ENCODE results near the gene CS. TPM values are rescaled to one million over a fixed set of nuclear protein-coding genes. Genes with fewer than 3 reads are reported as not detected.

CS gene
- total RNA-seq, 1 donor from 2014 or later, result 302 TPM

GRCh38 chr12:56315249-56315621 is 15.1 kb upstream of the CS start:
- peaks cover 24% of the 10 kb centered on the region for H3K4me1 Mint-ChIP-seq
- H3K4me3 Mint-ChIP-seq, result peak overlapping the region; percentile 100
- no peak for TF ChIP-seq CTCF (conservative IDR thresholded peaks at IDR 0.05)
- peak overlapping the region; percentile 100 for H3K27ac Mint-ChIP-seq (ENCODE audit: unreplicated experiment)
- H3K36me3 Mint-ChIP-seq (ENCODE audit: low read depth), result peaks cover 7% of the 10 kb centered on the region
- H3K27me3 Mint-ChIP-seq (ENCODE audit: low read depth), result peaks cover 3% of the 10 kb centered on the region
- no peaks in the 10 kb centered on the region for H3K9me3 Mint-ChIP-seq
- peak; percentile 47 for DNase-seq (ENCODE audit: low read depth, low spot score)

GRCh38 chr12:56311003-56311402 is 10.9 kb upstream of the CS start:
- Mint-ChIP-seq H3K27me3 (ENCODE audit: low read depth) (peaks cover 3% of the 10 kb centered on the region), H3K27ac (ENCODE audit: unreplicated experiment) (no peak overlapping the region), H3K4me3 (no peak overlapping the region), H3K36me3 (ENCODE audit: low read depth) (peaks cover 8% of the 10 kb centered on the region), H3K9me3 (no peaks in the 10 kb centered on the region), H3K4me1 (peaks cover 17% of the 10 kb centered on the region)
- no peak for TF ChIP-seq CTCF (conservative IDR thresholded peaks at IDR 0.05)
- no peak for DNase-seq (ENCODE audit: low read depth, low spot score)

GRCh38 chr12:56308714-56309113 is 8.6 kb upstream of the CS start:
- no peaks in the 10 kb centered on the region for H3K4me1 Mint-ChIP-seq
- no peak for TF ChIP-seq CTCF (conservative IDR thresholded peaks at IDR 0.05)
- no peak overlapping the region for H3K27ac Mint-ChIP-seq (ENCODE audit: unreplicated experiment)
- H3K9me3 Mint-ChIP-seq, result no peaks in the 10 kb centered on the region
- H3K27me3 Mint-ChIP-seq (ENCODE audit: low read depth), result no peaks in the 10 kb centered on the region
- no peak for DNase-seq (ENCODE audit: low read depth, low spot score)
- peak overlapping the region; percentile 23 for H3K4me3 Mint-ChIP-seq
- H3K36me3 Mint-ChIP-seq (ENCODE audit: low read depth), result peaks cover 10% of the 10 kb centered on the region

GRCh38 chr12:56307221-56307965 is 7.3 kb upstream of the CS start:
- Mint-ChIP-seq H3K4me1 (peaks cover under 1% of the 10 kb centered on the region), H3K36me3 (ENCODE audit: low read depth) (peaks cover 10% of the 10 kb centered on the region)
- DNase-seq (ENCODE audit: low read depth, low spot score), result no peak

GRCh38 chr12:56304872-56305590 is 4.9 kb upstream of the CS start:
- peaks cover 16% of the 10 kb centered on the region for H3K4me1 Mint-ChIP-seq
- H3K27ac Mint-ChIP-seq (ENCODE audit: unreplicated experiment), result no peak overlapping the region
- TF ChIP-seq CTCF (conservative IDR thresholded peaks at IDR 0.05), result no peak
- no peaks in the 10 kb centered on the region for H3K9me3 Mint-ChIP-seq
- peaks cover 9% of the 10 kb centered on the region for H3K36me3 Mint-ChIP-seq (ENCODE audit: low read depth)
- H3K27me3 Mint-ChIP-seq (ENCODE audit: low read depth), result no peaks in the 10 kb centered on the region
- H3K4me3 Mint-ChIP-seq, result no peak overlapping the region
- no peak for DNase-seq (ENCODE audit: low read depth, low spot score)

More at GRCh38 chr12:56307221-56307965, 7.3 kb upstream of the CS start:
- no peak for TF ChIP-seq CTCF (conservative IDR thresholded peaks at IDR 0.05)
- H3K9me3 Mint-ChIP-seq, result no peaks in the 10 kb centered on the region
- no peak overlapping the region for H3K4me3 Mint-ChIP-seq
- no peaks in the 10 kb centered on the region for H3K27me3 Mint-ChIP-seq (ENCODE audit: low read depth)
- no peak overlapping the region for H3K27ac Mint-ChIP-seq (ENCODE audit: unreplicated experiment)

All from neural crest cell (in vitro differentiated cells).